ENCODE results near the gene PET100.

The PET100 gene

GRCh38 chr19:7644550-7644877 is 14.9 kb downstream of the PET100 start:
- Histone ChIP-seq H3K4me1 (ENCODE audit: control insufficient read depth, low read length) (peaks cover 36% of the 10 kb centered on the region), H3K36me3 (ENCODE audit: control insufficient read depth, low read length) (peaks cover 13% of the 10 kb centered on the region; the same call in 1 of the 2 replicates), H3K4me2 (ENCODE audit: low read length) (no peak overlapping the region), H3K4me3 (ENCODE audit: low read length) (no peak overlapping the region), H3K79me2 (ENCODE audit: control insufficient read depth, low read length) (no peaks in the 10 kb centered on the region), H4K20me1 (ENCODE audit: control insufficient read depth, insufficient read depth, low read depth, low read length) (no peaks in the 10 kb centered on the region), H3K27ac (ENCODE audit: low read depth, low read length) (no peak overlapping the region), H3K9me2 (replicated peaks; ENCODE audit: control insufficient read depth, low read length) (no peaks in the 10 kb centered on the region), H3F3A (ENCODE audit: control insufficient read depth, insufficient read depth) (peaks cover 9% of the 10 kb centered on the region; the same call in 1 of the 2 replicates), H3K9me3 (ENCODE audit: control insufficient read depth, insufficient read depth, low read length) (peaks cover 5% of the 10 kb centered on the region; the same call in 1 of the 2 replicates), H3K27me3 (ENCODE audit: control insufficient read depth, low read length) (no peaks in the 10 kb centered on the region)
- TF ChIP-seq, protein P1, sequence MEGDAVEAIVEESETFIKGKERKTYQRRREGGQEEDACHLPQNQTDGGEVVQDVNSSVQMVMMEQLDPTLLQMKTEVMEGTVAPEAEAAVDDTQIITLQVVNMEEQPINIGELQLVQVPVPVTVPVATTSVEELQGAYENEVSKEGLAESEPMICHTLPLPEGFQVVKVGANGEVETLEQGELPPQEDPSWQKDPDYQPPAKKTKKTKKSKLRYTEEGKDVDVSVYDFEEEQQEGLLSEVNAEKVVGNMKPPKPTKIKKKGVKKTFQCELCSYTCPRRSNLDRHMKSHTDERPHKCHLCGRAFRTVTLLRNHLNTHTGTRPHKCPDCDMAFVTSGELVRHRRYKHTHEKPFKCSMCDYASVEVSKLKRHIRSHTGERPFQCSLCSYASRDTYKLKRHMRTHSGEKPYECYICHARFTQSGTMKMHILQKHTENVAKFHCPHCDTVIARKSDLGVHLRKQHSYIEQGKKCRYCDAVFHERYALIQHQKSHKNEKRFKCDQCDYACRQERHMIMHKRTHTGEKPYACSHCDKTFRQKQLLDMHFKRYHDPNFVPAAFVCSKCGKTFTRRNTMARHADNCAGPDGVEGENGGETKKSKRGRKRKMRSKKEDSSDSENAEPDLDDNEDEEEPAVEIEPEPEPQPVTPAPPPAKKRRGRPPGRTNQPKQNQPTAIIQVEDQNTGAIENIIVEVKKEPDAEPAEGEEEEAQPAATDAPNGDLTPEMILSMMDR (IDR thresholded peaks at IDR 0.05; ENCODE audit: low read depth, low read length, poor library complexity, severe bottlenecking), result no peak
- TF ChIP-seq EZH2phosphoT487 (IDR thresholded peaks at IDR 0.05; ENCODE audit: borderline replicate concordance, low read length), result no peak

DNA sequence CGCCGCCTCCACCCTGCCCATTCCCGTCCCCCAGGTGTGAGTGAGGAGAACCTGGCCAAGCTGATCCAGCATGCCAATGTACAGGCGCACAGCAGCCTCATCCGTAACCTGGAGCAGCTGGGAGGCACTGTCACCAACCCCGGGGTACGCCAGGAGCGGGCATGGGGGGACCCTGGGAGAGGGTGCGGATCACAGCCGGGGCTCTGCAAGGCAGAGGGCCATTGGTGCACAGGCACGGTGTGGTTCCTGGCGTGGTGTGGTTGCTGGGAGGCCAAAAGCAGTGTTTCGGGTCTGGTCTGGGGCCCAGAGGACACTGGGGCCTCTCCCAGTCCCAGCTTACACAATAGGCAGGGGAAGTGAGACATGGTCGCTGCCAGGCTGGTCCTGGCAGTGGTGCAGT is 15.6 kb downstream of the PET100 start:
- Histone ChIP-seq H3K27ac (ENCODE audit: low read depth, low read length) (no peak overlapping the region), H3K27me3 (ENCODE audit: control insufficient read depth, low read length) (no peaks in the 10 kb centered on the region), H3K79me2 (ENCODE audit: control insufficient read depth, low read length) (no peaks in the 10 kb centered on the region), H3K9me2 (replicated peaks; ENCODE audit: control insufficient read depth, low read length) (no peaks in the 10 kb centered on the region), H3K9me3 (ENCODE audit: control insufficient read depth, insufficient read depth, low read length) (no peaks in the 10 kb centered on the region; the same call in 1 of the 2 replicates), H3K4me2 (ENCODE audit: low read length) (no peak overlapping the region; the same call in 1 of the 2 replicates), H3K4me3 (ENCODE audit: low read length) (no peak overlapping the region), H3K4me1 (ENCODE audit: control insufficient read depth, low read length) (peaks cover 38% of the 10 kb centered on the region), H4K20me1 (ENCODE audit: control insufficient read depth, insufficient read depth, low read depth, low read length) (no peaks in the 10 kb centered on the region), H3F3A (ENCODE audit: control insufficient read depth, insufficient read depth) (0 out of 2 replicates have a peak, but pooled peaks cover 3% of the 10 kb centered on the region), H3K36me3 (ENCODE audit: control insufficient read depth, low read length) (peaks cover 7% of the 10 kb centered on the region; the same call in 1 of the 2 replicates)
- TF ChIP-seq, protein P1 (IDR thresholded peaks at IDR 0.05; ENCODE audit: low read depth, low read length, poor library complexity, severe bottlenecking), result no peak
- TF ChIP-seq EZH2phosphoT487 (IDR thresholded peaks at IDR 0.05; ENCODE audit: borderline replicate concordance, low read length), result no peak

- Histone ChIP-seq H3K27ac (ENCODE audit: low read depth, low read length) (0 out of 2 replicates have a peak overlapping the region, but pooled peaks have one; percentile 12), H3K9me3 (ENCODE audit: control insufficient read depth, insufficient read depth, low read length) (no peaks in the 10 kb centered on the region), H3K9me2 (replicated peaks; ENCODE audit: control insufficient read depth, low read length) (no peaks in the 10 kb centered on the region), H3F3A (ENCODE audit: control insufficient read depth, insufficient read depth) (0 out of 2 replicates have a peak, but pooled peaks cover 3% of the 10 kb centered on the region), H3K4me2 (ENCODE audit: low read length) (no peak overlapping the region; the same call in 1 of the 2 replicates), H3K4me1 (ENCODE audit: control insufficient read depth, low read length) (peaks cover 40% of the 10 kb centered on the region), H3K36me3 (ENCODE audit: control insufficient read depth, low read length) (peaks cover 3% of the 10 kb centered on the region; the same call in 1 of the 2 replicates), H3K4me3 (ENCODE audit: low read length) (no peak overlapping the region), H4K20me1 (ENCODE audit: control insufficient read depth, insufficient read depth, low read depth, low read length) (no peaks in the 10 kb centered on the region), H3K79me2 (ENCODE audit: control insufficient read depth, low read length) (no peaks in the 10 kb centered on the region), H3K27me3 (ENCODE audit: control insufficient read depth, low read length) (no peaks in the 10 kb centered on the region)
- TF ChIP-seq, protein P1 (IDR thresholded peaks at IDR 0.05; ENCODE audit: low read depth, low read length, poor library complexity, severe bottlenecking), result no peak
Observed at GRCh38 chr19:7645656-7646425, 16.2 kb downstream of the PET100 start.
